Smooth muscle cell (in vitro differentiated cells): ENCODE measurements around the gene FILIP1L. TPM values are rescaled to one million over a fixed set of nuclear protein-coding genes. Genes with fewer than 3 reads are reported as not detected.

ENCODE experiments used
- DNase-seq: peaks from one replicate; lab custom pipeline; 2025; ENCODE audit not compliant: unreplicated experiment; lab: John Stamatoyannopoulos, UW
- H2AFZ ChIP-seq: fragments of 200-600 bp; sonication (generic); 2 replicates; pipeline ENCODE4 v1.6.0; 2016; ENCODE audit warnings: antibody characterized with exemption, low read depth, mild to moderate bottlenecking
- H3F3A ChIP-seq: fragments of 200-600 bp; sonication (generic); 2 replicates; pipeline ENCODE4 v1.6.0; 2017; ENCODE audit warnings: antibody characterized with exemption, low read depth
- H3K27ac ChIP-seq: fragments of 200-600 bp; sonication (generic); 2 replicates; pipeline ENCODE4 v1.5.1; 2016; ENCODE audit warnings: low read depth, mild to moderate bottlenecking
- H3K27me3 ChIP-seq: fragments of 200-600 bp; sonication (generic); 2 replicates; pipeline ENCODE4 v1.6.1; 2016; ENCODE audit warnings: low read depth, mild to moderate bottlenecking
- H3K36me3 ChIP-seq: fragments of 200-600 bp; sonication (generic); 2 replicates; pipeline ENCODE4 v1.5.1; 2016; ENCODE audit warnings: low read depth
- H3K4me1 ChIP-seq: fragments of 200-600 bp; sonication (generic); 2 replicates; pipeline ENCODE4 v1.5.1; 2016; ENCODE audit warnings: low read depth
- H3K4me2 ChIP-seq: fragments of 200-600 bp; sonication (generic); 2 replicates; pipeline ENCODE4 v1.6.0; 2016; ENCODE audit warnings: mild to moderate bottlenecking
- H3K4me3 ChIP-seq: fragments of 200-600 bp; sonication (generic); 2 replicates; pipeline ENCODE4 v1.5.1; 2016; ENCODE audit warnings: mild to moderate bottlenecking
- H3K79me2 ChIP-seq: fragments of 200-600 bp; sonication (generic); 2 replicates; pipeline ENCODE4 v1.6.0; 2016; ENCODE audit warnings: low read depth, mild to moderate bottlenecking
- H3K9ac ChIP-seq: fragments of 200-600 bp; sonication (generic); 2 replicates; pipeline ENCODE4 v1.6.0; 2016; ENCODE audit warnings: low read depth
- H3K9me3 ChIP-seq: fragments of 200-600 bp; sonication (generic); replicated peaks from 2 replicates; pipeline ENCODE4 v1.5.1; 2016; ENCODE audit warnings: low read depth
- H4K20me1 ChIP-seq: fragments of 200-600 bp; sonication (generic); 2 replicates; pipeline ENCODE4 v1.6.0; 2016; ENCODE audit warnings: low read depth
- WGBS: methylation state at CpG from one replicate; pipeline ENCODE4 v1.1.7; 2016; ENCODE audit warnings: low lambda C conversion rate; 5-methylcytosine and 5-hydroxymethylcytosine counted together
- polyA plus RNA-seq: library from polyadenylated mRNA; unstranded; fragments of >200 nt; fragmentation: Nextera tagmentation; extraction: Ambion mirVana; gene quantifications from 2 replicates; pipeline ENCODE4 v1.2.1, GENCODE V29; 2016
- total RNA-seq: library from RNA; depleted of rRNA; stranded (reverse); fragments of >200 nt; gene quantifications from 2 replicates; pipeline ENCODE4 v1.2.3, GENCODE V29; 2014
- TF ChIP-seq, protein P1 (sequence below): fragments of 200-600 bp; sonication (generic); IDR thresholded peaks from 2 replicates; pipeline ENCODE4 v1.5.1; 2017; ENCODE audit warnings: borderline replicate concordance, mild to moderate bottlenecking, antibody characterized with exemption; ENCODE audit not compliant: insufficient read depth, poor library complexity, severe bottlenecking

FILIP1L gene
- total and polyA plus RNA-seq, 2 experiments from 2014 or later = 56.2 to 104 TPM

DNA sequence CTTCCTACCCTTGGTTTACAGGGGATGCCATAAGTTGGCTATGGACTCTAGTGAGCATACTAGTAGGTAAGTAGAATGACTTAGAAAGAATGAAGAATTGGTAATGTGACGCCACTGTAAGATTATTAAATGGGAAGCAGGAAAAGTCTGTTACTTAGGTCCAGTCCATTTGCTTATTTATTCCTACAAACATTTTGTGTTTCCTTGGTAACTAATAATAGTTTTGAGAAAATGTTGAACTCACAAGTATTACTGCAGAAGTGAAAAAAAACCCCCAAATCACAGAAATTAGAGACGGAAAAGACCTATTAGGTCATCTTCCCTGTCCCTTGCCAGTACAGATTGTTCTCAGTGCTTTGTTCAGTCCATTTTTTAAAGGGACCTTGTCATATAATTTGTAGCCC lies 233.2 kb downstream of the FILIP1L start:
- no peaks in the 10 kb centered on the region for H3K27me3 ChIP-seq
- H3K79me2 ChIP-seq = peaks cover 6% of the 10 kb centered on the region
- no peak overlapping the region for H3K4me3 ChIP-seq
- H3K4me2 ChIP-seq = no peak overlapping the region
- no peak for DNase-seq
- peaks cover 9% of the 10 kb centered on the region for H3K4me1 ChIP-seq
- TF ChIP-seq, protein P1, sequence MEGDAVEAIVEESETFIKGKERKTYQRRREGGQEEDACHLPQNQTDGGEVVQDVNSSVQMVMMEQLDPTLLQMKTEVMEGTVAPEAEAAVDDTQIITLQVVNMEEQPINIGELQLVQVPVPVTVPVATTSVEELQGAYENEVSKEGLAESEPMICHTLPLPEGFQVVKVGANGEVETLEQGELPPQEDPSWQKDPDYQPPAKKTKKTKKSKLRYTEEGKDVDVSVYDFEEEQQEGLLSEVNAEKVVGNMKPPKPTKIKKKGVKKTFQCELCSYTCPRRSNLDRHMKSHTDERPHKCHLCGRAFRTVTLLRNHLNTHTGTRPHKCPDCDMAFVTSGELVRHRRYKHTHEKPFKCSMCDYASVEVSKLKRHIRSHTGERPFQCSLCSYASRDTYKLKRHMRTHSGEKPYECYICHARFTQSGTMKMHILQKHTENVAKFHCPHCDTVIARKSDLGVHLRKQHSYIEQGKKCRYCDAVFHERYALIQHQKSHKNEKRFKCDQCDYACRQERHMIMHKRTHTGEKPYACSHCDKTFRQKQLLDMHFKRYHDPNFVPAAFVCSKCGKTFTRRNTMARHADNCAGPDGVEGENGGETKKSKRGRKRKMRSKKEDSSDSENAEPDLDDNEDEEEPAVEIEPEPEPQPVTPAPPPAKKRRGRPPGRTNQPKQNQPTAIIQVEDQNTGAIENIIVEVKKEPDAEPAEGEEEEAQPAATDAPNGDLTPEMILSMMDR = no peak
- H3K27ac ChIP-seq = no peak overlapping the region
- 80% methylated on average over 2 of the region's 2 CpGs for WGBS
- no peaks in the 10 kb centered on the region for H4K20me1 ChIP-seq
- no peak overlapping the region for H3K9ac ChIP-seq
- no peaks in the 10 kb centered on the region for H3K9me3 ChIP-seq
- no peaks in the 10 kb centered on the region for H3K36me3 ChIP-seq
- H3F3A ChIP-seq = peaks cover 6% of the 10 kb centered on the region
- H2AFZ ChIP-seq = no peak overlapping the region

GRCh38 chr3:99879275-99879674 lies 235.0 kb downstream of the FILIP1L start:
- peak overlapping the region; percentile 96 for H3K27ac ChIP-seq
- TF ChIP-seq, protein P1 = no peak
- no peak for DNase-seq
- H2AFZ ChIP-seq = no peak overlapping the region
- H3K4me2 ChIP-seq = no peak overlapping the region
- H3F3A ChIP-seq = peaks cover 6% of the 10 kb centered on the region
- H3K36me3 ChIP-seq = no peaks in the 10 kb centered on the region
- no peak overlapping the region for H3K9ac ChIP-seq
- peaks cover 23% of the 10 kb centered on the region for H3K79me2 ChIP-seq
- WGBS = 96% methylated on average over 2 of the region's 2 CpGs
- H3K9me3 ChIP-seq = no peaks in the 10 kb centered on the region
- no peak overlapping the region for H3K4me3 ChIP-seq
- peaks cover 9% of the 10 kb centered on the region for H3K4me1 ChIP-seq
- peaks cover 6% of the 10 kb centered on the region for H4K20me1 ChIP-seq
- no peaks in the 10 kb centered on the region for H3K27me3 ChIP-seq

DNA sequence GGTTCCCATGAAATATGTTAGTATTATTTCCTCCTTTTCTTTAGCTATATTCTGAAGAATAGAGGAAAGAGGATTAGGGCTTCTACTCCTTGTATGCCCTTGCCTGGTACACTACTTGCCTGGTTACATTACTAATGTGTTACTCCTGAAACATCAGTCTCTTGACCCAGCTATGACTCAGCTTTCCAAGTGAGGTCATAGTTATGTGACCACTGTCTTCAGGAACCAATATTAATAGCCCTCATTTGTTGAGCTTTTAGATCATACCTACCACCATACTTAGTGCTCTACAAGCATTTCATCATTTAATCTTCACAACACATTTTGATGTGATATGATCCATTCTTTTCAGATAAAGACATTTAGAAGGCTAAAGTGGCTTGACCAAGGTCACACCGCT lies 236.3 kb downstream of the FILIP1L start:
- H3K4me3 ChIP-seq = no peak overlapping the region
- no peaks in the 10 kb centered on the region for H3K36me3 ChIP-seq
- H3K27me3 ChIP-seq = no peaks in the 10 kb centered on the region
- peaks cover 6% of the 10 kb centered on the region for H3F3A ChIP-seq
- DNase-seq = no peak
- H2AFZ ChIP-seq = no peak overlapping the region
- peak overlapping the region; percentile 97 for H3K4me2 ChIP-seq
- peaks cover 10% of the 10 kb centered on the region for H3K4me1 ChIP-seq
- peak overlapping the region; percentile 97 for H3K9ac ChIP-seq
- peaks cover 35% of the 10 kb centered on the region for H3K79me2 ChIP-seq
- peak overlapping the region; percentile 96 for H3K27ac ChIP-seq
- no peaks in the 10 kb centered on the region for H3K9me3 ChIP-seq
- TF ChIP-seq, protein P1 = no peak
- H4K20me1 ChIP-seq = peaks cover 19% of the 10 kb centered on the region
- WGBS = 97% methylated on average over 1 of the region's 1 CpG

GRCh38 chr3:99877031-99877579 lies 237.2 kb downstream of the FILIP1L start:
- H2AFZ ChIP-seq = no peak overlapping the region
- whole genome bisulfite sequencing = 65% methylated on average over 4 of the region's 4 CpGs
- peaks cover 18% of the 10 kb centered on the region for H3K4me1 ChIP-seq
- H3K9ac ChIP-seq = peak overlapping the region; percentile 97
- peak overlapping the region; percentile 96 for H3K27ac ChIP-seq
- TF ChIP-seq, protein P1 = no peak
- H3K27me3 ChIP-seq = no peaks in the 10 kb centered on the region
- no peak for DNase-seq
- peak overlapping the region; percentile 97 for H3K4me2 ChIP-seq
- H3F3A ChIP-seq = peaks cover 6% of the 10 kb centered on the region
- H3K79me2 ChIP-seq = peaks cover 44% of the 10 kb centered on the region
- H4K20me1 ChIP-seq = peaks cover 28% of the 10 kb centered on the region
- peak overlapping the region; percentile 81 for H3K4me3 ChIP-seq
- H3K9me3 ChIP-seq = no peaks in the 10 kb centered on the region
- H3K36me3 ChIP-seq = no peaks in the 10 kb centered on the region
